B cell (primary cell): Measurements from ENCODE around the gene PREX1.

Experiments used
- CTCF ChIP-seq: fragments of 200-600 bp; IDR thresholded peaks from one replicate; pipeline ENCODE4 v1.8.0; 2022; ENCODE audit warnings: antibody characterized with exemption, mild to moderate bottlenecking
- EZH2 ChIP-seq: IDR thresholded peaks from 2 replicates; pipeline ENCODE4 v1.6.1; 2012; ENCODE audit warnings: borderline replicate concordance, low read depth, mild to moderate bottlenecking, moderate library complexity, low read length; ENCODE audit not compliant: insufficient read depth, poor library complexity, severe bottlenecking

- TF ChIP-seq CTCF (no peak), EZH2 (no peak)
Measured at GRCh38 chr20:48618631-48619030, 209.2 kb downstream of the PREX1 start.
